Measurements from ENCODE around the gene MLF2. TPM values are rescaled to one million over a fixed set of nuclear protein-coding genes. Genes with fewer than 3 reads are reported as not detected.

MLF2 gene
- total and polyA plus RNA-seq, 9 of the 15 experiments (the other 6 are each of a cell fraction or from before 2014, with no cell fraction given) = 11.4 to 190 (median 139) TPM

- TF ChIP-seq NR4A1 (CRISPR knock-in tag; IDR thresholded peaks at IDR 0.05) (no peak), NR4A1 (tag; IDR thresholded peaks at IDR 0.05) (no peak), CEBPG (CRISPR knock-in tag; IDR thresholded peaks at IDR 0.05) (no peak), CEBPG (tag; conservative IDR thresholded peaks at IDR 0.05 in 1 of 2, IDR thresholded peaks at IDR 0.05 in 1 of 2) (no peak), CREB1 (IDR thresholded peaks at IDR 0.05) (no peak), CREB1 (CRISPR knock-in tag; IDR thresholded peaks at IDR 0.05) (no peak), CBX3 (IDR thresholded peaks at IDR 0.05; ENCODE audit: borderline replicate concordance in 1 of 2, low read length in 2 of 2) (no peak), ZKSCAN3 (CRISPR knock-in tag; IDR thresholded peaks at IDR 0.05) (no peak), THRA (IDR thresholded peaks at IDR 0.05) (no peak)
Observed at GRCh38 chr12:6780573-6780972, 27.6 kb upstream of the MLF2 start (continued).

- no peak overlapping the region for H3K27ac ChIP-seq (ENCODE audit: extremely low read depth, low read depth, low read length)
- H4K20me1 ChIP-seq (replicated peaks; ENCODE audit: control insufficient read depth, insufficient read depth, low read length) = no peaks in the 10 kb centered on the region
- ATAC-seq (no peak), DNase-seq (ENCODE audit: extremely low read depth in 1 of 4, low spot score in 3 of 4) (no peak), FAIRE-seq (no peak)
- ChIA-PET POLR2A (interaction anchor here (1.2 kb wide), 1 partner anchor 27 kb away, joined by 3 read pairs; the partner anchor contains the start of gene MLF2), CTCF (ENCODE audit: low intra/inter-chr PET ratio) (interaction anchor here (0.6 to 2.5 kb wide), 4 partner anchors 13 to 64 kb away, joined by 3 to 24 read pairs (median 6); partner anchors contain the start of gene MLF2)
- H3K27me3 ChIP-seq (ENCODE audit: control insufficient read depth in 2 of 2, insufficient read depth in 2 of 2, low read length in 2 of 2) = no peaks in the 10 kb centered on the region
- no TSS peak for BruUV-seq (replicated peaks)
- no peaks in the 10 kb centered on the region for H3K9me3 ChIP-seq (replicated peaks; ENCODE audit: control insufficient read depth, insufficient read depth, low read depth, low read length)
- H3K4me3 ChIP-seq = no peak overlapping the region
- H3K36me3 ChIP-seq (ENCODE audit: control insufficient read depth, insufficient read depth, low read length) = no peaks in the 10 kb centered on the region
- 0 out of 2 replicates have a peak overlapping the region, but pooled peaks have one; percentile 95 for H2AFZ ChIP-seq (ENCODE audit: low read depth, low read length)
- no peak overlapping the region; a peak in 1 of 4 replicates for H3K9ac ChIP-seq (ENCODE audit: insufficient read depth in 1 of 2, low read depth in 2 of 2, low read length in 2 of 2)
- no peak overlapping the region for H3K4me2 ChIP-seq (ENCODE audit: insufficient read depth, low read length)
- no peaks in the 10 kb centered on the region for H3K9me1 ChIP-seq (ENCODE audit: control insufficient read depth, insufficient read depth, low read length)
- H3K79me2 ChIP-seq (ENCODE audit: control insufficient read depth, insufficient read depth, low read length) = no peaks in the 10 kb centered on the region
- in situ Hi-C loops (cut with MboI) = no loop called here
- intact Hi-C loops (cut with micrococcal nuclease) = loop anchor here (1.0 to 5.0 kb wide), 4 partner anchors 27 to 163 kb away; partner anchors contain the start of genes MLF2 and P3H3
- peaks cover 5 to 18% of the 10 kb centered on the region in 2 experiments; a peak in 4 of 5 replicates for H3K4me1 ChIP-seq (replicated peaks in 1 of 2; ENCODE audit: control insufficient read depth in 2 of 2, insufficient read depth in 2 of 2, low read length in 2 of 2)
- WGBS (ENCODE audit: insufficient coverage, low coverage, missing lambda C conversion rate) = 52% methylated on average over 4 of the region's 6 CpGs
- TF ChIP-seq GTF3C2 (IDR thresholded peaks at IDR 0.05; ENCODE audit: borderline replicate concordance, extremely low read depth, insufficient read length) (no peak), PTBP1 (IDR thresholded peaks at IDR 0.05; ENCODE audit: low read depth, low read length) (no peak), POLR3A (IDR thresholded peaks at IDR 0.05; ENCODE audit: borderline replicate concordance, extremely low read depth, insufficient read depth, insufficient read length) (no peak), RAD21 (CRISPR knock-in tag; conservative IDR thresholded peaks at IDR 0.05 in 1 of 2, IDR thresholded peaks at IDR 0.05 in 1 of 2) (no peak), ATF4 (CRISPR knock-in tag; IDR thresholded peaks at IDR 0.05) (no peak), DIDO1 (tag; IDR thresholded peaks at IDR 0.05; ENCODE audit: low read depth) (no peak)
Observed at GRCh38 chr12:6779708-6780432, 26.9 kb upstream of the MLF2 start.

Measured in K562 (cell line).